ENCODE measurements around the gene MISP3. TPM values are rescaled to one million over a fixed set of nuclear protein-coding genes. Genes with fewer than 3 reads are reported as not detected.
A peak's percentile ranks its signal among the peaks of the same experiment; 100 is the strongest.

Gene MISP3
- total and polyA plus RNA-seq, 2 of the 8 experiments (the other 6 are each of a cell fraction or from before 2014, with no cell fraction given) = 0.74 to 1.4 TPM

DNA sequence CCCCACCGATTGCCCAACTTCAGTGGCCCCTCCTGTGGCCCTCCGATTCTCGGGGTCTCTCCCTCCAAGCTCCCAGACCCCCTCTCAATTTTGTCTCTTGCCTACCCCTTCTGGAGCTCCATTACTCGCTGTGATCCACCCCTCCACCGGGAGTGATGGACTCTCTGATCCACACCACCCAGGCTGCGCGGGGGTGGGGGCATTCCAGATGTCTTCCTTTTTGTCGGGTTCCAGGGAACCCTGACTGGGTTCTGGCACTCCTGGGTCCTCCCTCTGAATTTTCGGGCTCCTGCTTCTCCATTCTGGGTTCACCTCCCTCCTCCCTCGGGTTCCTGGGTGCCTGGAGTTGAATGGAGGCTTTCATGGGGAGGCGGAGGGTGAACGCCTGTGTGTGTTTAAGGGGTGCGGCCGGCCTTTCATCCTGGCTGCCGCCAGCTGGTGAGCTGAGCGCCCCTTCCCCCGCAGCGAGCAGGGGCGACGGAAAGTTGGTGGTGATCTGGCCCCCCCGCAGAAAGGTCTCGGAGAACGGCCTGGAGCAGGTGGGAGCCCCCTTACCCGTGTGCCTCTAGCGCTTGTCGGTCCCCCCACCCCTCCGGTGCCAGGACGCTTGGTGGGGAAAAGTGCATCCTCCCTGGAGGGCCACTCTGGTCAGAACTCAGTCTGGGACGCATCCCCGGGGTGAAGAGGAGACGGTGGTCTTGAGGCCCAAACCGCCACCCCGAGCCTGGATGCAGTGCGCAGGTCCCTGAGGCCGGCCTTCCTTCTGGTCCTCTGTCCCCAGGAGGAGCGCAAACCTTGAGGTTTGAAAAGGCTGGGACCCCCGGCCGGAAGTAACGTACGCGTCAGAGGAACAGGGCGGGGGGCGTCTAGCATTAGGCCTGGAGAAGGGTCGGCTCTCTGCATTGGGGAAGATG lies 1.6 kb downstream of the MISP3 start:
- no peaks in the 10 kb centered on the region for H3K79me1 ChIP-seq (ENCODE audit: low read depth, low read length)
- H3K9ac ChIP-seq (replicated peaks in 1 of 4; ENCODE audit: extremely low read depth in 1 of 4, low read depth in 3 of 4, low read length in 3 of 4) = no peak overlapping the region; a peak in 2 of 7 replicates
- no peak overlapping the region for H3K14ac ChIP-seq (ENCODE audit: insufficient read length)
- FAIRE-seq (no peak), DNase-seq (ENCODE audit: low read depth in 1 of 2, low spot score in 2 of 2) (peak in 1 of 2 experiments; percentile 64)
- H3K4ac ChIP-seq (replicated peaks; ENCODE audit: insufficient read length, low read depth, low read length) = no peak overlapping the region
- H3K79me2 ChIP-seq (ENCODE audit: control insufficient read depth in 1 of 2, insufficient read depth in 2 of 2, low read length in 2 of 2) = no peaks in the 10 kb centered on the region
- H3K4me1 ChIP-seq (replicated peaks in 1 of 4; ENCODE audit: control insufficient read depth in 3 of 4, insufficient read depth in 4 of 4, low read length in 3 of 4) = peaks cover 0 to 15% (median 9%) of the 10 kb centered on the region in 4 experiments; a peak in 5 of 7 replicates
- H3K27ac ChIP-seq (ENCODE audit: low read depth, low read length) = no peak overlapping the region
- H3K56ac ChIP-seq (replicated peaks; ENCODE audit: insufficient read length, low read depth, low read length) = no peak overlapping the region
- no peaks in the 10 kb centered on the region for H3K36me3 ChIP-seq (ENCODE audit: control insufficient read depth in 2 of 4, insufficient read depth in 4 of 4, low read length in 3 of 4)
- H3K27me3 ChIP-seq (replicated peaks in 1 of 4; ENCODE audit: control insufficient read depth in 3 of 4, extremely low read depth in 1 of 4, insufficient read depth in 3 of 4, low read length in 3 of 4) = peaks cover 17 to 40% (median 32%) of the 10 kb centered on the region in 4 experiments
- no peak overlapping the region for H2AK5ac ChIP-seq (ENCODE audit: low read depth, low read length)
- peak overlapping the region; percentile 42 to 66 (median 50) for H3K4me3 ChIP-seq (ENCODE audit: extremely low read depth in 1 of 4, insufficient read depth in 2 of 4, low read depth in 3 of 4, low read length in 4 of 4)
- H2AFZ ChIP-seq (ENCODE audit: low read length) = peak overlapping the region; percentile 64; the same call in 1 of the 2 replicates
- H3K9me3 ChIP-seq (ENCODE audit: insufficient read depth in 2 of 2, low read depth in 1 of 2, low read length in 1 of 2) = no peaks in the 10 kb centered on the region; a peak in 1 of 4 replicates
- H2BK15ac ChIP-seq (ENCODE audit: low read length) = no peak overlapping the region
- H2BK120ac ChIP-seq (replicated peaks; ENCODE audit: low read depth, low read length) = no peak overlapping the region
- H3K23me2 ChIP-seq (ENCODE audit: low read depth, low read length) = peaks cover 18% of the 10 kb centered on the region; the same call in 1 of the 2 replicates
- WGBS, 2 experiments (ENCODE audit: extremely low coverage in 1 of 2, insufficient coverage in 1 of 2, insufficient read length in 1 of 2, insufficient replicate concordance in 2 of 2, low coverage in 1 of 2, low lambda C conversion rate in 2 of 2, missing lambda C conversion rate in 1 of 2) = 16% methylated on average over 38 of the region's 44 CpGs; no CpG with 5 or more reads in 1 of the 2 experiments
- H3K18ac ChIP-seq (ENCODE audit: extremely low read depth, low read length) = peak overlapping the region; percentile 32; the same call in 1 of the 2 replicates
- no peak overlapping the region for H4K91ac ChIP-seq (replicated peaks; ENCODE audit: insufficient read length, low read length)
- H4K20me1 ChIP-seq (replicated peaks in 1 of 2; ENCODE audit: control insufficient read depth in 1 of 2, insufficient read depth in 2 of 2, low read length in 2 of 2) = peaks cover 0 to 2% of the 10 kb centered on the region in 2 experiments
- H2BK12ac ChIP-seq (ENCODE audit: low read depth, low read length) = no peak overlapping the region
- H2BK20ac ChIP-seq (ENCODE audit: low read length) = no peak overlapping the region
- H2BK5ac ChIP-seq (ENCODE audit: low read depth, low read length) = no peak overlapping the region
- no peak overlapping the region for H4K5ac ChIP-seq (ENCODE audit: insufficient read length, low read depth, low read length)
- H4K8ac ChIP-seq (ENCODE audit: extremely low read depth, insufficient read depth, low read length) = peak overlapping the region; percentile 62
- ChIA-PET CTCF (ENCODE audit: partially characterized antibody) (interaction anchor here (0.6 to 7.0 kb wide), 23 partner anchors 8 to 216 kb away, joined by 3 to 103 read pairs (median 4); partner anchors contain the start of genes C19orf67, NANOS3 and PALM3), POLR2A (ENCODE audit: partially characterized antibody) (interaction anchor here (0.7 to 2.6 kb wide), 5 partner anchors 18 to 193 kb away, joined by 3 to 10 read pairs (median 3); partner anchors contain the start of gene IL27RA)
- peak overlapping the region; percentile 57 to 98 for H3K4me2 ChIP-seq (ENCODE audit: insufficient read depth in 1 of 2, low read depth in 2 of 2, low read length in 2 of 2)
- H3K23ac ChIP-seq (ENCODE audit: insufficient read length) = no peak overlapping the region
- TF ChIP-seq GTF2F1 (IDR thresholded peaks at IDR 0.05; ENCODE audit: borderline replicate concordance, low read depth, low read length) (no peak), CTBP2 (IDR thresholded peaks at IDR 0.05; ENCODE audit: borderline replicate concordance, insufficient read depth, insufficient read length, low read length) (no peak), JUND (IDR thresholded peaks at IDR 0.05; ENCODE audit: low read length) (no peak), EGR1 (IDR thresholded peaks at IDR 0.05; ENCODE audit: borderline replicate concordance, low read depth, low read length) (no peak), EZH2 (IDR thresholded peaks at IDR 0.05; ENCODE audit: low read depth, low read length, severe bottlenecking) (peak; percentile 64), FOSL1 (IDR thresholded peaks at IDR 0.05; ENCODE audit: insufficient read depth, low read depth, low read length) (no peak), SUZ12 (IDR thresholded peaks at IDR 0.05; ENCODE audit: low read length) (0 out of 2 replicates have a peak, but pooled peaks have one; percentile 59), PHF8 (conservative IDR thresholded peaks at IDR 0.05; ENCODE audit: low read depth, low read length) (0 out of 2 replicates have a peak, but pooled peaks have one; percentile 23)
- TF ChIP-seq, protein P1, sequence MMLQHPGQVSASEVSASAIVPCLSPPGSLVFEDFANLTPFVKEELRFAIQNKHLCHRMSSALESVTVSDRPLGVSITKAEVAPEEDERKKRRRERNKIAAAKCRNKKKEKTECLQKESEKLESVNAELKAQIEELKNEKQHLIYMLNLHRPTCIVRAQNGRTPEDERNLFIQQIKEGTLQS (IDR thresholded peaks at IDR 0.05; ENCODE audit: insufficient read depth, low read depth, low read length) = no peak
